Measurements from ENCODE around the gene TOR3A.
"Not testable (repeated sequence)": the region's sequence is repeated elsewhere in the genome, so short reads cannot be mapped to it uniquely, and the experiment has no call there.

Gene TOR3A

GRCh38 chr1:179115181-179115580, 33.3 kb downstream of the TOR3A start:
- no peak for DNase-seq

- DNase-seq: no peak
Observed at GRCh38 chr1:179119513-179119912, 37.6 kb downstream of the TOR3A start.

GRCh38 chr1:179120736-179121135, 38.9 kb downstream of the TOR3A start:
- DNase-seq: no peak

GRCh38 chr1:179121159-179121938, 39.5 kb downstream of the TOR3A start:
- peak; percentile 74 for DNase-seq

GRCh38 chr1:179124873-179125272, 43.0 kb downstream of the TOR3A start:
- peak; percentile 63 for DNase-seq

- peak; percentile 16 for DNase-seq
Observed at GRCh38 chr1:179126338-179127060, 44.6 kb downstream of the TOR3A start.

GRCh38 chr1:179127163-179127895, 45.5 kb downstream of the TOR3A start:
- peak; percentile 65 for DNase-seq

GRCh38 chr1:179128520-179128919, 46.6 kb downstream of the TOR3A start:
- no peak for DNase-seq

GRCh38 chr1:179129702-179130473, 48.0 kb downstream of the TOR3A start:
- peak; percentile 21 for DNase-seq

GRCh38 chr1:179135168-179135567, 53.3 kb downstream of the TOR3A start:
- not testable (repeated sequence) for DNase-seq

- not testable (repeated sequence) for DNase-seq
Observed at GRCh38 chr1:179135707-179136106, 53.8 kb downstream of the TOR3A start.

GRCh38 chr1:179137617-179138255, 55.9 kb downstream of the TOR3A start:
- no peak for DNase-seq

GRCh38 chr1:179138755-179139154, 56.9 kb downstream of the TOR3A start:
- not testable (repeated sequence) for DNase-seq

GRCh38 chr1:179141592-179142251, 59.9 kb downstream of the TOR3A start:
- peak; percentile 73 for DNase-seq

- peak; percentile 98 for DNase-seq
Observed at GRCh38 chr1:179142889-179143299, 61.0 kb downstream of the TOR3A start.

- peak; percentile 96 for DNase-seq
Observed at GRCh38 chr1:179143322-179143721, 61.5 kb downstream of the TOR3A start.

GRCh38 chr1:179144626-179145025, 62.8 kb downstream of the TOR3A start:
- no peak for DNase-seq

- DNase-seq: no peak
Observed at GRCh38 chr1:179145521-179145920, 63.7 kb downstream of the TOR3A start.
